ENCODE results near the gene INSYN1. TPM values are rescaled to one million over a fixed set of nuclear protein-coding genes. Genes with fewer than 3 reads are reported as not detected.

Gene INSYN1
- total and polyA plus RNA-seq, 3 donors from 2014 or later, result 8.9 to 18.9 (median 15.9) TPM

GRCh38 chr15:73773428-73773827 is 20.3 kb upstream of the INSYN1 start:
- no peaks in the 10 kb centered on the region for H3K27me3 ChIP-seq
- WGBS, 2 donors, result 58 to 69% methylated on average over 5 to 6 of the region's 6 CpGs
- intact Hi-C loops (cut with DNase I; ENCODE audit: low total_unique reads), result no loop called here
- H3K4me3 ChIP-seq, result no peak overlapping the region
- no peak overlapping the region for H3K27ac ChIP-seq
- H3K4me1 ChIP-seq, result peaks cover 6% of the 10 kb centered on the region
- no peaks in the 10 kb centered on the region for H3K9me3 ChIP-seq
- H3K36me3 ChIP-seq (ENCODE audit: low read depth, missing control alignments), result no peaks in the 10 kb centered on the region
- TF ChIP-seq CTCF (IDR thresholded peaks at IDR 0.05), result no peak
- TF ChIP-seq POLR2A (IDR thresholded peaks at IDR 0.05), result no peak
- DNase-seq, result no peak

- Histone ChIP-seq H3K27ac (no peak overlapping the region), H3K9me3 (no peaks in the 10 kb centered on the region), H3K36me3 (ENCODE audit: low read depth, missing control alignments) (no peaks in the 10 kb centered on the region), H3K4me1 (peaks cover 6% of the 10 kb centered on the region), H3K4me3 (no peak overlapping the region), H3K27me3 (no peaks in the 10 kb centered on the region)
- DNase-seq, result no peak
- intact Hi-C loops (cut with DNase I; ENCODE audit: low total_unique reads), result no loop called here
- TF ChIP-seq POLR2A (IDR thresholded peaks at IDR 0.05) (no peak), CTCF (IDR thresholded peaks at IDR 0.05) (no peak)
- 86 to 90% methylated on average over 11 to 12 of the region's 12 CpGs for WGBS, 2 donors
Observed at GRCh38 chr15:73771385-73772045, 18.4 kb upstream of the INSYN1 start.

GRCh38 chr15:73770050-73770449 is 16.9 kb upstream of the INSYN1 start:
- peaks cover 5% of the 10 kb centered on the region for H3K4me1 ChIP-seq
- no peak for TF ChIP-seq CTCF (IDR thresholded peaks at IDR 0.05)
- no peak for TF ChIP-seq POLR2A (IDR thresholded peaks at IDR 0.05)
- no peaks in the 10 kb centered on the region for H3K36me3 ChIP-seq (ENCODE audit: low read depth, missing control alignments)
- no peak for DNase-seq
- no peaks in the 10 kb centered on the region for H3K9me3 ChIP-seq
- H3K27ac ChIP-seq, result no peak overlapping the region
- 94 to 100% methylated on average over 1 of the region's 1 CpG for WGBS, 2 donors
- no peak overlapping the region for H3K4me3 ChIP-seq
- H3K27me3 ChIP-seq, result no peaks in the 10 kb centered on the region
- intact Hi-C loops (cut with DNase I; ENCODE audit: low total_unique reads), result no loop called here

- intact Hi-C loops (cut with DNase I; ENCODE audit: low total_unique reads), result no loop called here
- WGBS, 2 donors, result 67 to 87% methylated on average over 4 to 9 of the region's 9 CpGs
Observed at GRCh38 chr15:73767806-73768501, 14.8 kb upstream of the INSYN1 start.

More at GRCh38 chr15:73767806-73768501, 14.8 kb upstream of the INSYN1 start:
- TF ChIP-seq POLR2A (IDR thresholded peaks at IDR 0.05), result no peak
- no peak for TF ChIP-seq CTCF (IDR thresholded peaks at IDR 0.05)
- Histone ChIP-seq H3K27me3 (no peaks in the 10 kb centered on the region), H3K27ac (no peak overlapping the region), H3K4me1 (peaks cover 12% of the 10 kb centered on the region), H3K9me3 (no peaks in the 10 kb centered on the region), H3K36me3 (ENCODE audit: low read depth, missing control alignments) (no peaks in the 10 kb centered on the region), H3K4me3 (no peak overlapping the region)
- no peak for DNase-seq
